Activated CD4-positive, alpha-beta memory T cell treated with anti-CD3 and anti-CD28 coated beads, Interleukin-2, amount 10 ng/mL, durations not matched to agents 7 days and 5 days (primary cell): ENCODE measurements around the gene GORASP2. TPM values are rescaled to one million over a fixed set of nuclear protein-coding genes. Genes with fewer than 3 reads are reported as not detected.
"Not testable (repeated sequence)": the region's sequence is repeated elsewhere in the genome, so short reads cannot be mapped to it uniquely, and the experiment has no call there.

Source experiments
- CTCF ChIA-PET: fragments of 350-600 bp; sonication (Branson Sonifier 250); formaldehyde crosslinking; loops from one replicate; lab custom pipeline; 2021; ENCODE audit warnings: antibody characterized with exemption, inconsistent platforms; lab: Charles Lee
- POLR2A ChIA-PET: fragments of 350-600 bp; sonication (Branson Sonifier 250); formaldehyde crosslinking; loops from one replicate; lab custom pipeline; 2021; ENCODE audit warnings: antibody characterized with exemption; lab: Charles Lee
- DNase-seq: peaks from one replicate; pipeline ENCODE4 v3.0.0-alpha.2; 2020
- H3K27ac Mint-ChIP-seq: one replicate; pipeline ENCODE4 v1.8.0; 2021; ENCODE audit warnings: mild to moderate bottlenecking, mixed read lengths
- H3K27me3 Mint-ChIP-seq: one replicate; pipeline ENCODE4 v1.8.0; 2021; ENCODE audit warnings: mixed read lengths
- H3K36me3 Mint-ChIP-seq: one replicate; pipeline ENCODE4 v1.8.0; 2021; ENCODE audit warnings: low read depth, mixed read lengths
- H3K4me1 Mint-ChIP-seq: one replicate; pipeline ENCODE4 v1.8.0; 2021; ENCODE audit warnings: mixed read lengths
- H3K4me3 Mint-ChIP-seq: one replicate; pipeline ENCODE4 v1.8.0; 2021; ENCODE audit warnings: mild to moderate bottlenecking, mixed read lengths
- H3K9me3 Mint-ChIP-seq: one replicate; pipeline ENCODE4 v1.8.0; 2021; ENCODE audit warnings: mixed read lengths
- total RNA-seq, 2 experiments: library from RNA; stranded (reverse); gene quantifications; one replicate each; pipeline ENCODE4 v1.2.3, GENCODE V29; 2021

GORASP2 gene
- total RNA-seq, 2 experiments from 2014 or later = 58.7 to 67.0 TPM

DNA sequence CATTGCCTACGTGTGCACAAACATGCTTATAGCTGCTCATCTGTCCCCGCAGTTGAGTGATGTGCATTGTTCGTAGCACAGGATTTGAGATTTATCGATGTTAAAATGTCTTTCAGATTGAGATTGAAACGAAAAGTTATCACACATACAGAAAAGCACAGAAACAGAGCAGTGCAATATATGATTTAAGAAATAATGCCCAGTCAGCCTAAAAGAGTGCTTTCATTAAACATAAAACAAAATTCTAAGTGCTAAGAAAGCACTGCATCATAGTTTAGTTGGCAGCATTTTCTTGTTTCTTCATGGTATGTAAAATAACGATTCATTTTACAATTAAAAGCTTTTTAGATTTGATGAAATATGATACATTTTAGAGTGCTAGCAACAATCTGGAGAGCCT lies 31.9 kb upstream of the GORASP2 start:
- Mint-ChIP-seq H3K36me3 (no peaks in the 10 kb centered on the region), H3K27ac (no peak overlapping the region), H3K4me1 (no peaks in the 10 kb centered on the region), H3K27me3 (peaks cover 14% of the 10 kb centered on the region), H3K4me3 (no peak overlapping the region), H3K9me3 (peaks cover 2% of the 10 kb centered on the region)
- ChIA-PET POLR2A (no interaction called here), CTCF (interaction anchor here (1.8 kb wide), 1 partner anchor 24 kb away, joined by 7 read pairs; no protein-coding TSS in a partner anchor)
- DNase-seq = no peak

DNA sequence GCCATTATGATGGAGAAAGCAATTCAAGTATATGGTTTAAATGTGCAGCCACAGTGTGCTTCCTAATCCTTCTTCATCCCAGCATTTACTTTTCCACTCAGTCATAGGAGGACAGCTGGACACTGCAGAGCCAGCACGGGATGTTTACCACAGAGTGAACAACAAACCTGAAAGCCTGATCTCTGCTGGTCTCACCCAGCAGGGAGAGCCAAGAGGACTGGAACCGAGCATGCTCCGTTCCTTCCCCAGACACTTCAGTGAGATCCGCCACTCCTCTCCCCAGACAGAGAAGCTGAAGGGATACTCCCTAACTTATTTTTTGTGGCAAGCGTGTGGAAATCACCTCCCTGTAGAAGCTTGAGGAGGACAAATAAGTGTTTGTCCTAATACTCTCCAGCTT lies 23.2 kb upstream of the GORASP2 start:
- no peak for DNase-seq
- Mint-ChIP-seq H3K9me3 (peaks cover 18% of the 10 kb centered on the region), H3K36me3 (peaks cover 5% of the 10 kb centered on the region), H3K27me3 (peaks cover 8% of the 10 kb centered on the region), H3K27ac (no peak overlapping the region), H3K4me1 (no peaks in the 10 kb centered on the region), H3K4me3 (no peak overlapping the region)
- POLR2A ChIA-PET = no interaction called here
- CTCF ChIA-PET = interaction anchor here (0.6 to 1.7 kb wide), 2 partner anchors 23 to 404 kb away, joined by 3 to 6 read pairs; partner anchors contain the start of gene GORASP2

DNA sequence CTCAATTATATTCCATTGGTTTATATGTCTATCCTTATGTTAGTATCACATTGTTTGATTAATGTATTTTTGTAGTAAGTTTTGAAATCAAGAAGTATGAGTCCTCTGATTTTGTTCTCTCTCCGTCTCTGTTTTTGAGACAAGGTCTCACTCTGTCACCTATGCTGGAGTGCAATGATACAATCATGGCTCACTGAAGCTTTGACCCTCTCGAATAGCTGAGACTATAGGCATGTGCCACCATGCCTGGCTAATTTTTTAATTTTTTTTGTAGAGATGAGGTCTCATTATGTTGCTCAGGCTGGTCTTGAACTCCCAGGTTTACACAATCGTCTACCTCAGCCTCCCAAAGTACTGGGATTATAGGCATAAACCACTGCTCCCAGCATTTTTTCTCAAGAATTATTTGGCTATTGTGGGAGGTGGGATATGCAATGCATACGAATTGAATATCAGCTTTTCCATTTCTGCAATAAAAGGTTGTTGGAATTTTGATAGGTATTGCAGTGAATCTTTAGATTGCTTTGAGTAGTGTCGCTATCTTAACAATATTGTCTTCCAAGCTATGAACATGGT lies 17.7 kb upstream of the GORASP2 start:
- CTCF ChIA-PET = no interaction called here
- no peak for DNase-seq
- Mint-ChIP-seq H3K36me3 (peaks cover 10% of the 10 kb centered on the region), H3K27me3 (peaks cover 2% of the 10 kb centered on the region), H3K27ac (no peak overlapping the region), H3K9me3 (peaks cover 41% of the 10 kb centered on the region), H3K4me1 (no peaks in the 10 kb centered on the region), H3K4me3 (no peak overlapping the region)
- POLR2A ChIA-PET = interaction anchor here (1.4 kb wide), 1 partner anchor 17 kb away, joined by 3 read pairs; the partner anchor contains the start of gene GORASP2

- H3K27ac Mint-ChIP-seq, DNase-seq, H3K27me3 Mint-ChIP-seq, CTCF ChIA-PET, H3K4me3 Mint-ChIP-seq, H3K4me1 Mint-ChIP-seq, H3K36me3 Mint-ChIP-seq, POLR2A ChIA-PET: not testable (repeated sequence)
- peaks cover 46% of the 10 kb centered on the region for H3K9me3 Mint-ChIP-seq
Observed at GRCh38 chr2:170914994-170915666, 13.9 kb upstream of the GORASP2 start.

DNA sequence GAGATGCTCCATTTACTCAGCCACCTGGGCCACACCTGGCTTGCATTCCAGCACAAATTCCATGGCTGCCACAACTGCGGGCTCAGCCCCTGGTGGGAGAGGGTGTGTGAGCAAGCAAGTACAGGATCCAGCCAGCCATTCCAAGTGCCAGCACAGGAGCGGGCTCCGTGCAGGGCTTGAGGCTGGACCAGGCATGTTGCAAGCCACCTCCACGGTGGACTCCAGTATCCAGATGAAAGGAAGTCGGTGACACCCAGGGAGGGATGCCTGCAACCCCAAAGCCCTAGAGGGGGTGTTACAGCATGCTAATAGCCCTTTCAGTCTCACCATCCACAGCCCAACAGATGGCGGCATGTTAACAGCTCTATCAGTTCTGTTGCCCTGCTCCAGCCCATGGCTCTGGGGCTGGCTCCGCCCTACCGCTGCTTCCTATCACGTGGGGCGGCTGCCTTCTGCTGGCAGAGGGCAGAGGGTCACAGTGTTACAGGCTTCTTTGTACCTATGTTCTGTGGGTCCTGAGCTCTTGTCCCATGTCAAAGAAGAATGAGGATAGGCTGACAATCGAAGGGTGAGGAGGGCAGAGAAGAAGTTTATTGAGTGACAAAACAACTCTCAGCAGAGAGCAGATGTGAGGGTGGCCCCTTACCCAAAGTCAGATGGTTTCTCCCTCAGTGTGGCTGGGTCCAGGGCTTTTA lies 11.7 kb upstream of the GORASP2 start:
- POLR2A ChIA-PET = no interaction called here
- Mint-ChIP-seq H3K27me3 (no peaks in the 10 kb centered on the region), H3K4me3 (no peak overlapping the region), H3K9me3 (peaks cover 31% of the 10 kb centered on the region), H3K4me1 (no peaks in the 10 kb centered on the region), H3K27ac (no peak overlapping the region), H3K36me3 (no peaks in the 10 kb centered on the region)
- DNase-seq = no peak
- CTCF ChIA-PET = no interaction called here

GRCh38 chr2:170917957-170918356 lies 11.1 kb upstream of the GORASP2 start:
- no peak overlapping the region for H3K4me3 Mint-ChIP-seq
- H3K9me3 Mint-ChIP-seq = peaks cover 27% of the 10 kb centered on the region
- POLR2A ChIA-PET = no interaction called here
- no peaks in the 10 kb centered on the region for H3K4me1 Mint-ChIP-seq
- H3K27ac Mint-ChIP-seq = no peak overlapping the region
- CTCF ChIA-PET = no interaction called here
- no peak for DNase-seq
- H3K36me3 Mint-ChIP-seq = no peaks in the 10 kb centered on the region
- no peaks in the 10 kb centered on the region for H3K27me3 Mint-ChIP-seq

- DNase-seq, H3K36me3 Mint-ChIP-seq, H3K27ac Mint-ChIP-seq, H3K4me1 Mint-ChIP-seq, H3K27me3 Mint-ChIP-seq, POLR2A ChIA-PET, H3K4me3 Mint-ChIP-seq, CTCF ChIA-PET: not testable (repeated sequence)
- H3K9me3 Mint-ChIP-seq = peaks cover 21% of the 10 kb centered on the region
Observed at GRCh38 chr2:170921873-170922272, 7.2 kb upstream of the GORASP2 start.

DNA sequence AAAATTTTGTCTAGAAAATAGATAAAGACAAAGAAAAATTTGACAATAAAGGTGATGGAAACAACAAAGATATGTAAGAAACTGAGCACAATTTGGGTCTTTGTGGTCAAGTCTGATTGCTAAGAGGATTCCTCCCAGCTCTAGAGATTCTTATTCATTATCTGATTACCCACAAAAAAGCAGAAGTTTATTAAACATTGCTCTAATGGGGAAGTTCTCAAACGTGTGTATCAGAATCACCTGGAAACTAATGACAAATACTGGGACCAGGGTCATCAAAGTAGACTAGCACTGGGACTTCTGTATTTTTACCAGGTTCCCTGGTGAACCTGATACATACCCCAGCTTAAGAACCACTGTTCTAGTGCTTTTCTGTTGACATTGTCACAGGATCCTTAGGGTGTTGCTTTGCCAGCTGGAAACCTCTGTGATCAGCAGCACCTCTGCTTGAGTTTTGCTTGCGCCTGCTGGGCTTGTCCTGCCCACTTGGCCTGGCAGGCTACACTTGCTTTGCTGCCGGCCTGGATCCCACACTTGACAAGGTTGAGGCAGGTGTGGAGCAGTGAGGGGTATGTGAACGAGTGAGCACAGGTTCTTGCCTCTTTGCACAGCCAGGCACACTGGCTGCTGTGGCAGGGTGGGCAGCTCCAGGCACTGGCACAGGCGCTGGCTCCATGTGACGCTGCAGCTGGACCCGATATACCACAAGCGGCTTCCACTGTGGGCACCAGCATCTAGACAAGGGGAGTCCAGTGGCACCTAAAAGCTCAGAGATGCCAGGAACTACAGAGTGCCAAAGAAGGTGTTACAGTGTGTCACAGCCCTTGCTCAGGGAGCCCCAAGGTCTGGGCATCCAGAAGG lies 6.2 kb upstream of the GORASP2 start:
- no peak for DNase-seq
- Mint-ChIP-seq H3K27me3 (no peaks in the 10 kb centered on the region), H3K27ac (no peak overlapping the region), H3K9me3 (peaks cover 15% of the 10 kb centered on the region), H3K4me3 (no peak overlapping the region), H3K36me3 (peaks cover 4% of the 10 kb centered on the region), H3K4me1 (peaks cover 9% of the 10 kb centered on the region)
- CTCF ChIA-PET = interaction anchor here (1.5 kb wide), 1 partner anchor 50 kb away, joined by 3 read pairs; no protein-coding TSS in a partner anchor
- POLR2A ChIA-PET = no interaction called here

- CTCF ChIA-PET = interaction anchor here (1.5 kb wide), 1 partner anchor 51 kb away, joined by 3 read pairs; no protein-coding TSS in a partner anchor
- Mint-ChIP-seq H3K4me1 (peaks cover 18% of the 10 kb centered on the region), H3K27ac (no peak overlapping the region), H3K4me3 (no peak overlapping the region), H3K9me3 (peaks cover 14% of the 10 kb centered on the region), H3K27me3 (no peaks in the 10 kb centered on the region), H3K36me3 (peaks cover 4% of the 10 kb centered on the region)
- DNase-seq = no peak
- POLR2A ChIA-PET = no interaction called here
Observed at GRCh38 chr2:170923799-170924198, 5.3 kb upstream of the GORASP2 start.

GRCh38 chr2:170924969-170925368 lies 4.1 kb upstream of the GORASP2 start:
- no peaks in the 10 kb centered on the region for H3K27me3 Mint-ChIP-seq
- ChIA-PET POLR2A (no interaction called here), CTCF (interaction anchor here (0.5 kb wide), 1 partner anchor 11 kb away, joined by 3 read pairs; no protein-coding TSS in a partner anchor)
- DNase-seq = no peak
- peaks cover 18% of the 10 kb centered on the region for H3K4me1 Mint-ChIP-seq
- H3K36me3 Mint-ChIP-seq = peaks cover 8% of the 10 kb centered on the region
- H3K4me3 Mint-ChIP-seq = no peak overlapping the region
- peaks cover 9% of the 10 kb centered on the region for H3K9me3 Mint-ChIP-seq
- H3K27ac Mint-ChIP-seq = no peak overlapping the region

DNA sequence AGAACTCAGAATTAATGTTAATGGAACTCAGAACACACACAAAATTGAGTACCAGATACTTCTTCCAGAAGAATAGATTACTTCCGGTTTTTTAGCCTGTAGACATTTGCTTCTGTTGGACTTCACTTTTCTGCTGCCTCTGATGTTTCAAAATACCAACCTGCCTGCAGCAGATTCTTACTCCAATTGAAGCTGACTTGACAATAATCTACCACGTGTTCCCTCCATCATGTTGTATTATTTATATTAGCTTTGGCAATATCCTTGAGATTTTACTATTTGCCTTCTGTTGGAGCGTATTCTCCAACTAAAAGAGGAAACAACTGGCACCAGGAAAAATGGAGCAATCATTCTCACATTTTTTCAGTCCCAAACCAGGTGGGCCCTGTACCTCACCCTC lies 3.1 kb upstream of the GORASP2 start:
- CTCF ChIA-PET = no interaction called here
- no peak overlapping the region for H3K27ac Mint-ChIP-seq
- POLR2A ChIA-PET = no interaction called here
- DNase-seq = no peak
- peaks cover 9% of the 10 kb centered on the region for H3K9me3 Mint-ChIP-seq
- peaks cover 10% of the 10 kb centered on the region for H3K36me3 Mint-ChIP-seq
- H3K4me3 Mint-ChIP-seq = no peak overlapping the region
- peaks cover 27% of the 10 kb centered on the region for H3K4me1 Mint-ChIP-seq
- no peaks in the 10 kb centered on the region for H3K27me3 Mint-ChIP-seq

DNA sequence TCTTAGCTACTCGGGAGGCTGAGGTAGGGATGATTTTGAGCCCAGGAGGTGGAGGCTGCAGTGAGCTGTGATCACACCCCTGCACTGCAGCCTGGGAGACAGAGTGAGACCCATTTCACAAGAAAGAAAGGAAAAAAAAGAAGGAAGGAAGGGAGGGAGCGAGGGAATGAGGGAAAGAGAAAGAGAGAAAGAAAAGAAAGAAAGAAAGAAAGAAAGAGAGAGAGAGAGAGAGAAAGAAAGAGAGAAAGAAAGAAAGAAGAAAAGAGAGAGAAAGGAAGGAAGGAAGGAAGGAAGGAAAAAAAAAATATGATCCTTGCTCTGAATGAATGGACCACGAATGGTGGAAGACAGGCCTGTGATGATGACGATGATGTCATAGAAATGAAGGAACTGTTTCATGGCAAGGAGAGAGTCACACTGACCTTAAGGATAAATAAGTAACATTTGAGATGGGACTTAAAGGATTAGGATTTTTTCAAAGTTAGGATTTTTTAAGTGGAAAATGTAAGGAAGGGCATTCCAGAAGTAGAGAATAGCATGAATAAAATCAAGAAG lies 2.2 kb upstream of the GORASP2 start:
- CTCF ChIA-PET = interaction anchor here (1.0 kb wide), 1 partner anchor 489 kb away, joined by 3 read pairs; no protein-coding TSS in a partner anchor
- H3K9me3 Mint-ChIP-seq = peaks cover 9% of the 10 kb centered on the region
- DNase-seq = no peak
- H3K4me3 Mint-ChIP-seq = no peak overlapping the region
- POLR2A ChIA-PET = interaction anchor here (0.6 kb wide), 1 partner anchor 507 kb away, joined by 3 read pairs; the partner anchor contains the start of genes DCAF17 and METTL8
- peaks cover 34% of the 10 kb centered on the region for H3K4me1 Mint-ChIP-seq
- H3K27me3 Mint-ChIP-seq = no peaks in the 10 kb centered on the region
- no peak overlapping the region for H3K27ac Mint-ChIP-seq
- peaks cover 13% of the 10 kb centered on the region for H3K36me3 Mint-ChIP-seq
